Large intestine (tissue), 3 donors: ENCODE data around the gene GPR137. TPM values are rescaled to one million over a fixed set of nuclear protein-coding genes. Genes with fewer than 3 reads are reported as not detected.
A peak's percentile ranks its signal among the peaks of the same experiment; 100 is the strongest.
"Not testable (repeated sequence)": the region's sequence is repeated elsewhere in the genome, so short reads cannot be mapped to it uniquely, and the experiment has no call there.

Experiments
- DNase-seq, 2 donors: peaks; one replicate each; pipeline versions ENCODE4 v3.0.0 to v3.0.0-alpha.2; 2013
- H3K27ac ChIP-seq: one replicate; pipeline ENCODE4 v1.5.1; 2013; ENCODE audit warnings: low read length
- H3K27me3 ChIP-seq: 2 replicates; pipeline ENCODE4 v1.6.1; 2013; ENCODE audit warnings: low read length; ENCODE audit not compliant: control insufficient read depth, insufficient read depth
- H3K36me3 ChIP-seq: 2 replicates; pipeline ENCODE4 v1.6.1; 2013; ENCODE audit warnings: low read length; ENCODE audit not compliant: control insufficient read depth, insufficient read depth
- H3K4me1 ChIP-seq: one replicate; pipeline ENCODE4 v1.6.1; 2013; ENCODE audit warnings: low read length; ENCODE audit not compliant: control insufficient read depth, insufficient read depth
- H3K4me3 ChIP-seq: one replicate; pipeline ENCODE4 v1.5.1; 2013; ENCODE audit warnings: low read length
- H3K9me3 ChIP-seq: one replicate; pipeline ENCODE4 v1.6.1; 2013; ENCODE audit warnings: mild to moderate bottlenecking, low read depth, low read length, moderate library complexity; ENCODE audit not compliant: control insufficient read depth
- WGBS: methylation state at CpG from one replicate; pipeline ENCODE4 v1.1.5; 2013; ENCODE audit warnings: low lambda C conversion rate; ENCODE audit not compliant: insufficient coverage; 5-methylcytosine and 5-hydroxymethylcytosine counted together
- polyA plus RNA-seq: library from polyadenylated mRNA; unstranded; fragments of 120-200 nt; gene quantifications from one replicate; pipeline ENCODE4 v1.2.1, GENCODE V29; 2013

The GPR137 gene
- polyA plus RNA-seq, 1 donor: 20.6 TPM

DNA sequence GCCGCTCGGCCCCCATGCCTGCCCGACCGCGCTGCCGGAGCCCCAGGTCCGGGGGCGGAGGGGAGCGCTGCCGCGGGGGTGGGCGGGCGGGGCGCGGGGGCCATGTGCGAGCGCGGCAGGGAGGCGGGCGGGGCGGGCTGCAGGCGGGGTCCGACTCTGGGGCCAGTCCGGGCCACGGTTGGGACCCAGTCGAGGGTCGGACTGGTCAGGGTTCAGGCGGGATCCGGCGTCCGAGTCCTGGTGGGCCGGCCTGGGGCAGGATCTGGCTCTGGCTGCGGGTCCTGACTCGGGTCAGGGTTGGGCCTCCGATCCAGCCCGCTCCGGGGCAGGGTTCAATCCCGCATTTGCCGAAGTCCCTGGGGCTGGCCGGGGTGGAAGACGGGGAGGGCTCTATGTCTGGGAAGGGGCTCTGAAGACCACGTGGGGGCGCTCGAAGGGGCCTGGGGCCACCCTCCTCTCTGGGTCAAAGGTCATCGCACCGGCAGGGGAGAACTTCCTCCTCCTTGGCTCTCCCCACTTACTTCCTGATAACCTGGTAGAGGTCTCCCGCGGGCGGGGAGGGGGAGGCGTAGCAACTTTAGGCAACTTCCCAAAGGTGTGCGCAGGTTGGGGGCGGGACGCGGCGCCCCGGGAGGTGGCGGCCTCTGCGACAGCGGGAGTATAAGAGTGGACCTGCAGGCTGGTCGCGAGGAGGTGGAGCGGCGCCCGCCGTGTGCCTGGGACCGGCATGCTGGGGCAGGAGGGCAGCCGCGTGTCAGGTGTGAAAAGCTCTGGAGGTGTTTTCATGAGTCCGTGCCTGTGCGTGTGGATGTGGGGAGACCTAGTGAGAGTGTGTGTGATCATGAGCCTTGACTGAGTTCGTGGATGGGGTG, 20.3 kb downstream of the GPR137 start:
- DNase-seq: peak; percentile 69 to 90
- peak overlapping the region; percentile 68 for H3K4me3 ChIP-seq
- WGBS: 0% methylated on average over 1 of the region's 71 CpGs
- H3K27ac ChIP-seq: peak overlapping the region; percentile 79
- no peaks in the 10 kb centered on the region for H3K9me3 ChIP-seq
- peaks cover 10% of the 10 kb centered on the region for H3K27me3 ChIP-seq
- H3K36me3 ChIP-seq: peaks cover 5% of the 10 kb centered on the region
- H3K4me1 ChIP-seq: peaks cover 20% of the 10 kb centered on the region

DNA sequence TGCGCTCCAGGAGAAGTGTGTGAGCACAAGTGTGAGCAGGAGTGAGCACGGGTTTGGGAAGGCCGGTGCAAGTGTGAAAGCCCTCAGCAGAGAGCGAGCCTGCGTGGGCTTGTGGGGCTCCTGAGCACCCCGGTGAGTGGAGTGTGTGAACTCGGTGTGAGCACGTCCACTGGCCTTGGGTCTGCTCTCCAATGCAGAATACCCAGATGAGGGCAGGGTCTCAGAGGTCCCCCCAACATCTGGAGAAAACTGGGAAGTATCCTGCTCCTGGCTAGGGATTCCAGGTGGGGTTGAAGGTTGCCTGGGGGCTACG, 20.9 kb downstream of the GPR137 start:
- peak overlapping the region; percentile 68 for H3K4me3 ChIP-seq
- WGBS: no CpG with 5 or more reads among the region's 9 CpGs
- peaks cover 20% of the 10 kb centered on the region for H3K4me1 ChIP-seq
- no peaks in the 10 kb centered on the region for H3K9me3 ChIP-seq
- H3K36me3 ChIP-seq: peaks cover 7% of the 10 kb centered on the region
- DNase-seq: no peak
- peak overlapping the region; percentile 79 for H3K27ac ChIP-seq
- peaks cover 5% of the 10 kb centered on the region for H3K27me3 ChIP-seq

DNA sequence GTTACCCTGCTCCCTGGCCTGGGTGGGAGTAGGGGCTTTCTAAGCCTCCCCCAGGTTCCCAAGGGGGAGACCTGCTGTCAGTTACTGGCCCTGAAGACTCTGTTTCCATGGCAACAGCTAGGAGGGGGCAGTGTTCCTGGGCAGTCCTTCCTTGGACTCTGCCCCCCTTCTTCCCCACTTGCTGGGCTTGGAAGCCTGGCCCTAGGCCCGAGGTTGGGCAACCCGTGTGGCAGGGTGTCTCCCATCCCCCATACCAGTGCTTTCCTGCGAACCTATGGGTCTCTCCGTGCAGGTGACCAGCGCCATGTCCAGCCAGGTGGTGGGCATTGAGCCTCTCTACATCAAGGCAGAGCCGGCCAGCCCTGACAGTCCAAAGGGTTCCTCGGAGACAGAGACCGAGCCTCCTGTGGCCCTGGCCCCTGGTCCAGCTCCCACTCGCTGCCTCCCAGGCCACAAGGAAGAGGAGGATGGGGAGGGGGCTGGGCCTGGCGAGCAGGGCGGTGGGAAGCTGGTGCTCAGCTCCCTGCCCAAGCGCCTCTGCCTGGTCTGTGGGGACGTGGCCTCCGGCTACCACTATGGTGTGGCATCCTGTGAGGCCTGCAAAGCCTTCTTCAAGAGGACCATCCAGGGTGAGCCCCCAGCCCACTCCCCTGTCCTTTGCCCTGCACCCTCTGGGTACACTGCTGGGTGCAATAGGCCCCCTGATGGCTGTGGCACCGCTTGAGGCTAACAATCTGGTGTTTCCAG, 21.4 kb downstream of the GPR137 start:
- WGBS: no CpG with 5 or more reads among the region's 15 CpGs
- H3K27me3 ChIP-seq: no peaks in the 10 kb centered on the region
- DNase-seq: peak; percentile 84 to 90
- no peaks in the 10 kb centered on the region for H3K9me3 ChIP-seq
- peaks cover 20% of the 10 kb centered on the region for H3K4me1 ChIP-seq
- H3K36me3 ChIP-seq: peaks cover 7% of the 10 kb centered on the region
- H3K27ac ChIP-seq: peak overlapping the region; percentile 79
- H3K4me3 ChIP-seq: peak overlapping the region; percentile 68

DNA sequence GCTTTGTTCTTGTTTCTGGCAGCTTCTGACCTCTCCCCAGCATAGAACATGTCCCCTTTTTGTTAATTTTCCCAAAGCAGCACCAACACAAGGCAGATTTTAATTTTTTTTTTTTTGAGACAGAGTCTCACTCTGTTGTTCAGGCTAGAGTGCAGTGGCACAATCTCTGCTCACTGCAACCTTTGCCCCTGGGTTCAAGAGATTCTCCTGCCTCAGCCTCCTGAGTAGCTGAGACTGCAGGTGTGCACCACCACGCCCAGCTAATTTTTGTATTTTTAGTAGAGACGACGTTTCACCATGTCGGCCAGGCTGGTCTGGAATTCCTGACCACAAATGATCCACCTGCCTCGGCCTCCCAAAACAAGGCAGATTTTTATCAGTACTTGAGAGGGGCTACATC, 22.1 kb downstream of the GPR137 start:
- not testable (repeated sequence) for H3K9me3 ChIP-seq, DNase-seq, H3K27me3 ChIP-seq
- Histone ChIP-seq H3K36me3 (peaks cover 13% of the 10 kb centered on the region), H3K4me3 (peak overlapping the region; percentile 68), H3K4me1 (peaks cover 20% of the 10 kb centered on the region), H3K27ac (peak overlapping the region; percentile 79)
- WGBS: no CpG with 5 or more reads among the region's 5 CpGs

DNA sequence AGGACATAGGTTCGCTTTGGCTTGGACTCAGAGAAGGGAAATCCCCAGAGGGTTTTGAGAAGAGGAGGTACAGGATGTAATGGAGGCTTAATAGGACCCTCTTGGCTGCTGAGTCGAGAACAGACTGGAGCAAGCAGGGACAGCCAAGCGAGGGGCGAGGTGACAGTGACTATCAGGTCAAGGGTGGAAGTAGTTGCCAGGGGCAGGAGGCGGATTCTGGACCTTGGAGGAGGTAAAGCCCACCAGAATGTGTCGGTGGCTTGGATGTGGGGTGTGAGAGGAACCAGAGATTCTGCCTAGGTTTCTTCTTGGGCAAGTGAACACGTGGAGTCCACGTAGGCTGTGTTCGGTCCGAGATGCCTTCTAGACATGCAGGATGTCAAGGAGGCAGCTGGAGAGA, 27.3 kb downstream of the GPR137 start:
- H3K4me1 ChIP-seq: peaks cover 9% of the 10 kb centered on the region
- H3K36me3 ChIP-seq: peaks cover 41% of the 10 kb centered on the region
- no peaks in the 10 kb centered on the region for H3K9me3 ChIP-seq
- H3K27me3 ChIP-seq: no peaks in the 10 kb centered on the region
- whole genome bisulfite sequencing: no CpG with 5 or more reads among the region's 10 CpGs
- no peak for DNase-seq
- H3K27ac ChIP-seq: no peak overlapping the region
- no peak overlapping the region for H3K4me3 ChIP-seq

DNA sequence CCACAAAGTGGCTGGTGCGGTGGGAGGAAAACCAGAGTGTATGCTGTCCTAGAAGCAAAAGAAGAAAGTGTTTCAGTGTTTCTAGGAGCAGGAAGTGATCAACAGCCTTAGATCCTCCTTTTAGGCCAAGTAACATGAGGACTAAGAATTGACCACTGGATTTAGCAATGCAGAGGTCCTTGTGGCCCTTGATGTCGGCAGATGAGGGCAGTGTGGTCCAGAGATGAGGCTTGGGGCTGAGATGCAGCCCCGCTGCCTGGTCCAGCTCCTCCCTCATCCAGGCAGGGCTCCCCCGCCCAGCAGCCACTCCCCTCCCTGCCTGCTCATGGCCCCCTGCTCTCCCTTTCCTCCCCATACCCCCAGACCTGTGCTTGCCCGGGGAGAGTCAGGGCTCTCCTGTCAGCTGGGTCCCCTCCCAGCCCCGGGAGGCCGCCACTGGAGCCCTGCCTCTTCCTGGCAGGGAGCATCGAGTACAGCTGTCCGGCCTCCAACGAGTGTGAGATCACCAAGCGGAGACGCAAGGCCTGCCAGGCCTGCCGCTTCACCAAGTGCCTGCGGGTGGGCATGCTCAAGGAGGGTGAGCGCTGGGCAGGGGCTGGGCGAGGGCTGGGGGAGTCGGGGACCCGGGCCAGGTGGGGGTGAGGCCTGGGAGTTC, 28.0 kb downstream of the GPR137 start:
- Histone ChIP-seq H3K9me3 (no peaks in the 10 kb centered on the region), H3K27ac (no peak overlapping the region), H3K27me3 (no peaks in the 10 kb centered on the region), H3K36me3 (peaks cover 41% of the 10 kb centered on the region), H3K4me3 (no peak overlapping the region), H3K4me1 (peaks cover 9% of the 10 kb centered on the region)
- DNase-seq: no peak
- WGBS: 83% methylated on average over 1 of the region's 18 CpGs

DNA sequence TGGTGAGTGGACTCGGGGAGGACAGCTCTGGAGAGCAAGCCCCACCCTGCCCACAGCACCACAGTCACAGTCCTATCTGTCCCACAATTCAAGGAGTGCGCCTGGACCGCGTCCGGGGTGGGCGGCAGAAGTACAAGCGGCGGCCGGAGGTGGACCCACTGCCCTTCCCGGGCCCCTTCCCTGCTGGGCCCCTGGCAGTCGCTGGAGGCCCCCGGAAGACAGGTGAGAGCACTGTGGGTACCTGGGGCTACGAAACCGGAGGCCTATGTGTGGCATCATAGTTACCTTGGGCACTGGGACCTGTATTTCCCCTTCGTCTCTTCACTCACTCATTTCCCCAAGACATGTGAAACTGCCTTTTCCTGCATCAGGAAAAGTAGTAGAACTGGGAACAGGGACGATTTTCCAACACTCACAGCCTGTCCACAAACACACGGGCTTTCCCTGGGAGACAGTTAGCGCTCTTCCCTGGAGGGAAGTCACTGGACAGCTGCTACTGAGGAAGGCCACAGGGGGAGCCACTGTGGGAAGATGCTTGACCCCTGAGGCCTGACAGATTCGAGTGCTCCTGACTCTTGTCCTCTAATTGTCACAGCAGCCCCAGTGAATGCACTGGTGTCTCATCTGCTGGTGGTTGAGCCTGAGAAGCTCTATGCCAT, 28.6 kb downstream of the GPR137 start:
- no CpG with 5 or more reads among the region's 19 CpGs for WGBS
- no peak overlapping the region for H3K27ac ChIP-seq
- no peak overlapping the region for H3K4me3 ChIP-seq
- no peak for DNase-seq
- no peaks in the 10 kb centered on the region for H3K9me3 ChIP-seq
- peaks cover 15% of the 10 kb centered on the region for H3K4me1 ChIP-seq
- H3K27me3 ChIP-seq: no peaks in the 10 kb centered on the region
- H3K36me3 ChIP-seq: peaks cover 41% of the 10 kb centered on the region

DNA sequence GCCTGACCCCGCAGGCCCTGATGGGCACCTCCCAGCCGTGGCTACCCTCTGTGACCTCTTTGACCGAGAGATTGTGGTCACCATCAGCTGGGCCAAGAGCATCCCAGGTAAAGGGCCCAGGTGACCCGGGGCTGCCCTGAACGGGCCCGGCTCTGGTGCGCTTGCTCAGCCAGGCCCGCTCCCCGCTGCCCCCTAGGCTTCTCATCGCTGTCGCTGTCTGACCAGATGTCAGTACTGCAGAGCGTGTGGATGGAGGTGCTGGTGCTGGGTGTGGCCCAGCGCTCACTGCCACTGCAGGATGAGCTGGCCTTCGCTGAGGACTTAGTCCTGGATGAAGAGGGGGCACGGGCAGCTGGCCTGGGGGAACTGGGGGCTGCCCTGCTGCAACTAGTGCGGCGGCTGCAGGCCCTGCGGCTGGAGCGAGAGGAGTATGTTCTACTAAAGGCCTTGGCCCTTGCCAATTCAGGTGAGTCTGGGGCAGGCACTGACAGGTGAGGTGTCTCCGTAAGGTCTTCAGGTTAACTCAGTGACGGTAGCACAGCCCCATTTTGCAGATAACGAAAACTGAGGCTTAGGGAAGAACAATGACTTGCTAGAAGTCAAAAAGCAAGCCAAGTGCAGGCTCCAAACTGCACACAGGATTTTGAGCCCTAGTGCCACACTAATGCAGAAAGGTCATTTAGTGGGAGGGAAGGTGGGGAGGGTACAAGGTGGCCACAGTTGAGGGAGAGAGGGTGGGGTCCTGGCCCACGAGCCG, 29.3 kb downstream of the GPR137 start:
- H3K36me3 ChIP-seq: peaks cover 41% of the 10 kb centered on the region
- no peaks in the 10 kb centered on the region for H3K27me3 ChIP-seq
- H3K4me1 ChIP-seq: peaks cover 19% of the 10 kb centered on the region
- DNase-seq: no peak
- WGBS: no CpG with 5 or more reads among the region's 24 CpGs
- no peaks in the 10 kb centered on the region for H3K9me3 ChIP-seq
- no peak overlapping the region for H3K4me3 ChIP-seq
- no peak overlapping the region for H3K27ac ChIP-seq

DNA sequence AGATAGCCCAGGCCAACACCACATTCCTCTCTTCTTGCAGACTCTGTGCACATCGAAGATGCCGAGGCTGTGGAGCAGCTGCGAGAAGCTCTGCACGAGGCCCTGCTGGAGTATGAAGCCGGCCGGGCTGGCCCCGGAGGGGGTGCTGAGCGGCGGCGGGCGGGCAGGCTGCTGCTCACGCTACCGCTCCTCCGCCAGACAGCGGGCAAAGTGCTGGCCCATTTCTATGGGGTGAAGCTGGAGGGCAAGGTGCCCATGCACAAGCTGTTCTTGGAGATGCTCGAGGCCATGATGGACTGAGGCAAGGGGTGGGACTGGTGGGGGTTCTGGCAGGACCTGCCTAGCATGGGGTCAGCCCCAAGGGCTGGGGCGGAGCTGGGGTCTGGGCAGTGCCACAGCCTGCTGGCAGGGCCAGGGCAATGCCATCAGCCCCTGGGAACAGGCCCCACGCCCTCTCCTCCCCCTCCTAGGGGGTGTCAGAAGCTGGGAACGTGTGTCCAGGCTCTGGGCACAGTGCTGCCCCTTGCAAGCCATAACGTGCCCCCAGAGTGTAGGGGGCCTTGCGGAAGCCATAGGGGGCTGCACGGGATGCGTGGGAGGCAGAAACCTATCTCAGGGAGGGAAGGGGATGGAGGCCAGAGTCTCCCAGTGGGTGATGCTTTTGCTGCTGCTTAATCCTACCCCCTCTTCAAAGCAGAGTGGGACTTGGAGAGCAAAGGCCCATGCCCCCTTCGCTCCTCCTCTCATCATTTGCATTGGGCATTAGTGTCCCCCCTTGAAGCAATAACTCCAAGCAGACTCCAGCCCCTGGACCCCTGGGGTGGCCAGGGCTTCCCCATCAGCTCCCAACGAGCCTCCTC, 30.2 kb downstream of the GPR137 start:
- peaks cover 41% of the 10 kb centered on the region for H3K36me3 ChIP-seq
- H3K27ac ChIP-seq: peak overlapping the region; percentile 96
- DNase-seq, H3K4me3 ChIP-seq, H3K27me3 ChIP-seq, H3K9me3 ChIP-seq: not testable (repeated sequence)
- H3K4me1 ChIP-seq: peaks cover 27% of the 10 kb centered on the region
- no CpG with 5 or more reads among the region's 25 CpGs for WGBS
